Chondrocyte (in vitro differentiated cells): Measurements from ENCODE around the gene SLIRP. TPM values are rescaled to one million over a fixed set of nuclear protein-coding genes. Genes with fewer than 3 reads are reported as not detected.

Source experiments
- DNase-seq: peaks from one replicate; pipeline ENCODE4 v3.0.0; 2021; ENCODE audit warnings: mixed read lengths, low spot score
- H3K27ac Mint-ChIP-seq: one replicate; pipeline ENCODE4 v1.8.0; 2021; ENCODE audit warnings: mild to moderate bottlenecking, moderate library complexity, mixed read lengths; ENCODE audit not compliant: unreplicated experiment
- H3K27me3 Mint-ChIP-seq: 2 replicates; pipeline ENCODE4 v1.8.0; 2021; ENCODE audit warnings: low read depth, mixed read lengths
- H3K36me3 Mint-ChIP-seq: 2 replicates; pipeline ENCODE4 v1.8.0; 2021; ENCODE audit warnings: low read depth, mixed read lengths
- H3K4me1 Mint-ChIP-seq: 2 replicates; pipeline ENCODE4 v1.8.0; 2021; ENCODE audit warnings: low read depth, mild to moderate bottlenecking, mixed read lengths
- H3K4me3 Mint-ChIP-seq: one replicate; pipeline ENCODE4 v1.8.0; 2021; ENCODE audit warnings: mild to moderate bottlenecking, moderate library complexity, mixed read lengths; ENCODE audit not compliant: unreplicated experiment
- H3K9me3 Mint-ChIP-seq: 2 replicates; pipeline ENCODE4 v1.8.0; 2021; ENCODE audit warnings: low read depth, mixed read lengths
- CTCF ChIP-seq: fragments of 200-600 bp; sonication (generic); IDR thresholded peaks from 2 replicates; pipeline ENCODE4 v1.5.0; 2021; ENCODE audit warnings: antibody characterized with exemption, mild to moderate bottlenecking, moderate library complexity
- total RNA-seq: library from RNA; stranded (reverse); gene quantifications from 3 replicates; pipeline ENCODE4 v1.2.1, GENCODE V29; 2021

Gene SLIRP
- total RNA-seq, 1 donor from 2014 or later = 79.5 TPM

- DNase-seq = no peak
- Mint-ChIP-seq H3K9me3 (no peaks in the 10 kb centered on the region), H3K36me3 (peaks cover 25% of the 10 kb centered on the region), H3K4me1 (no peaks in the 10 kb centered on the region), H3K27ac (no peak overlapping the region), H3K4me3 (no peak overlapping the region), H3K27me3 (no peaks in the 10 kb centered on the region)
- TF ChIP-seq CTCF = no peak
These were observed 16.6 kb upstream of the SLIRP start for GRCh38 chr14:77691259-77691658.

GRCh38 chr14:77707355-77707723, 564 bp upstream of the SLIRP start:
- Mint-ChIP-seq H3K4me1 (peaks cover 36% of the 10 kb centered on the region), H3K27me3 (no peaks in the 10 kb centered on the region), H3K36me3 (peaks cover 5% of the 10 kb centered on the region), H3K27ac (peak overlapping the region; percentile 95), H3K9me3 (no peaks in the 10 kb centered on the region), H3K4me3 (peak overlapping the region; percentile 93)
- peak; percentile 77 for TF ChIP-seq CTCF
- DNase-seq = no peak

GRCh38 chr14:77708749-77709148, 846 bp downstream of the SLIRP start:
- Mint-ChIP-seq H3K9me3 (no peaks in the 10 kb centered on the region), H3K4me1 (peaks cover 36% of the 10 kb centered on the region), H3K27me3 (no peaks in the 10 kb centered on the region), H3K27ac (peak overlapping the region; percentile 95), H3K4me3 (peak overlapping the region; percentile 93), H3K36me3 (peaks cover 6% of the 10 kb centered on the region)
- no peak for TF ChIP-seq CTCF
- DNase-seq = no peak

- no peak for DNase-seq
- no peak for TF ChIP-seq CTCF
- peaks cover 36% of the 10 kb centered on the region for H3K4me1 Mint-ChIP-seq
- H3K27ac Mint-ChIP-seq = no peak overlapping the region
- no peaks in the 10 kb centered on the region for H3K27me3 Mint-ChIP-seq
- no peaks in the 10 kb centered on the region for H3K9me3 Mint-ChIP-seq
- H3K36me3 Mint-ChIP-seq = peaks cover 3% of the 10 kb centered on the region
- H3K4me3 Mint-ChIP-seq = peak overlapping the region; percentile 93
These were observed 1.5 kb downstream of the SLIRP start for GRCh38 chr14:77709412-77709811.

GRCh38 chr14:77710364-77710763, 2.5 kb downstream of the SLIRP start:
- no peak overlapping the region for H3K27ac Mint-ChIP-seq
- no peaks in the 10 kb centered on the region for H3K27me3 Mint-ChIP-seq
- no peak for TF ChIP-seq CTCF
- H3K4me3 Mint-ChIP-seq = no peak overlapping the region
- H3K4me1 Mint-ChIP-seq = peaks cover 39% of the 10 kb centered on the region
- H3K36me3 Mint-ChIP-seq = peaks cover 9% of the 10 kb centered on the region
- H3K9me3 Mint-ChIP-seq = no peaks in the 10 kb centered on the region
- no peak for DNase-seq
